Activated naive CD8-positive, alpha-beta T cell treated with anti-CD3 and anti-CD28 coated beads for 36 hours (primary cell): ENCODE data around the gene CRMP1. TPM values are rescaled to one million over a fixed set of nuclear protein-coding genes. Genes with fewer than 3 reads are reported as not detected.

Experiments
- DNase-seq: peaks from one replicate; pipeline ENCODE4 v3.0.0; 2021
- H3K27ac Mint-ChIP-seq: one replicate; pipeline ENCODE4 v1.8.0; 2022; ENCODE audit warnings: mild to moderate bottlenecking, moderate library complexity, mixed read lengths
- H3K27me3 Mint-ChIP-seq: one replicate; pipeline ENCODE4 v1.8.0; 2022; ENCODE audit warnings: mild to moderate bottlenecking, mixed read lengths
- H3K36me3 Mint-ChIP-seq: one replicate; pipeline ENCODE4 v1.8.0; 2021; ENCODE audit warnings: mild to moderate bottlenecking, mixed read lengths
- H3K4me1 Mint-ChIP-seq: one replicate; pipeline ENCODE4 v1.8.0; 2021; ENCODE audit warnings: mixed read lengths
- H3K4me3 Mint-ChIP-seq: one replicate; pipeline ENCODE4 v1.8.0; 2022; ENCODE audit warnings: mild to moderate bottlenecking, moderate library complexity, mixed read lengths
- H3K9me3 Mint-ChIP-seq: one replicate; pipeline ENCODE4 v1.8.0; 2022; ENCODE audit warnings: mixed read lengths
- total RNA-seq, 2 experiments: library from RNA; stranded (reverse); gene quantifications; one replicate each; pipeline ENCODE4 v1.2.3, GENCODE V29; 2021

The CRMP1 gene
- not detected for total RNA-seq

DNA sequence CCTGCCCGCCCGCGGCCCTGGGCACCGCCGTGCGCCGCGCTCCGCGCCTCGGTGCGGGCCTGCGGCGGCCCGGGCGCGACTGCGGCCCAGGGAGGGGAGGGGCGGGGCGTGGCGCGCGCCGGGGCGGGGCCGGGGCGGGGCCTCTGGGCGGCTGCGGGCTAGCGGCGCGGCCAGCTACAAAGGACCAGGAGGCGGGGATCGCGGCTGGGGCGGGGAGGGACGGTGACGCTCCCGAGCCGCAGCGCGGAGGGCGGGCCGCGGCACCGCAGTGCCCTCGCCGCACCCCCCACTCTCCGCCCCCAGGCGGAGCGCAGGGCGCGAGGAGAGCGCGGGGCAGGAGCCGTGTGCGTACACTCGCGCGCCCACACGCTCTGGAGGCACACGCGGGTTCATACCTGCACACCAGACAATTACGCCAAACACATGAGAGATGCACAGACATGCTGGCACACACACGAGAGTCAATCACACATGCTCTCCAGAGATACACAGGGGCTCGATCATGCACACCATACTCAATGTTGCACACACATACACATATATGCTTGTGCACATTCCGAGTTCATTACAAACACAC is at the start of gene CRMP1:
Gene CRMP1, minus strand, starts transcription at position 83 of the 577 bp plus-strand sequence. CDS start 117 bp downstream, outside the sequence.
- Mint-ChIP-seq H3K4me3 (no peak within 1 kb of the TSS), H3K4me1 (peaks cover 4% of the 10 kb centered on the region), H3K9me3 (no peaks in the 10 kb centered on the region), H3K27ac (no peak within 1 kb of the TSS), H3K36me3 (no peaks in the 10 kb centered on the region), H3K27me3 (peaks cover 59% of the 10 kb centered on the region)
- DNase-seq, result no peak

DNA sequence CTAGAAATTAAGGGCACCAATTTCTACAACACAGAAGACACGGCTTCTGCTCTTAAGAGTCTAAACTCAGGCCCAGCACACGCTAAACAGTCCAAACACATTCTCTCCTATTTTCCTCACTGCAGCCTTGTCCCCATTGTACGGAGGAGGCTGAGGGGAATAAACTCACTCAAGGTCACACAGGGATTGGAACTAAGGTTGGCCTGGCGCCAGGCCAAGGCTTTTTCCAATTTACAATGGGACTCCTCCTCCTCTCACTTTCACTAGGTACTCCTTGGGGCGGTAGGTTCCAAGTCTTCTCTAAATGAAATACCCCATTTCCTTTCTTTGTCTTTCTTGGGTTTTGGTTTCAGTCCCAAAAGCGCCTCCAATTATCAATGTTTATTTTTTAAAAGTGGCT is 48.7 kb upstream of the CRMP1 start:
- Mint-ChIP-seq H3K36me3 (no peaks in the 10 kb centered on the region), H3K4me3 (no peak overlapping the region), H3K4me1 (peaks cover 2% of the 10 kb centered on the region), H3K9me3 (peaks cover 5% of the 10 kb centered on the region), H3K27me3 (peaks cover 11% of the 10 kb centered on the region), H3K27ac (no peak overlapping the region)
- no peak for DNase-seq

DNA sequence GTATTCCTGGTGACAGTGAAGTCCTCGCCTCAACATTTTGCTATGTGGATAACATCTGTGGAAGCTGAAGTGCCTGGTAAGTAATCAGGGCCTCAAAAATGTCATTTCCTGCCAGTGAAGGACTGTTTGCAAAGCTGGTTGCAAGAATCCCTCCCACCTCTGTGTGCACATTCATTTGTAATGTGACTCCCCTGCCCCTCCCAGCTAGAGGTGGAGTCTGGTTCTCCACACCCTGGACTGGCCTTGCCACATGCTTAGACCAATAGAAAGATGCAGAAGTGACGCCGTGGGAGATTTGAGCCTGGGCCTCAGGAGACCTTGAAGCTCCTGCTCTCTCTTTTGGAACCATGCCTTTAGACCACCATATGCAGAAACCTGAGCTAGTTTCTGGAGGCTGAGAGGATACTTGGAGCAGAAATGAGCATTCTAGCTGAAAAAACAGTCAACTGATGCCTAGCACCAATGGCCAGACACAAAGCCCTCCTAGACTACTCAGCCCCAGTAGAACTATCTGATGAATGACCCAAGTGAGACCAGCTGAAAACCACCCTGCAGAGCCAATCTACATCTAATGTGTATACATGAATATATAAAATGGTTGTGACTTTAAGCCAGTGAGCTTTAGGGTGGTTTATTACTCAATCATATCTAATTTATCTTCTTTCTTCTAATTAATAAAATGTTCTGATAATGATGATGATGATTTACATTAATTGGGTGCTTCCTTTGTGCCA is 47.8 kb upstream of the CRMP1 start:
- peaks cover 3% of the 10 kb centered on the region for H3K9me3 Mint-ChIP-seq
- peaks cover 2% of the 10 kb centered on the region for H3K4me1 Mint-ChIP-seq
- no peaks in the 10 kb centered on the region for H3K36me3 Mint-ChIP-seq
- no peak for DNase-seq
- peaks cover 11% of the 10 kb centered on the region for H3K27me3 Mint-ChIP-seq
- no peak overlapping the region for H3K4me3 Mint-ChIP-seq
- no peak overlapping the region for H3K27ac Mint-ChIP-seq

DNA sequence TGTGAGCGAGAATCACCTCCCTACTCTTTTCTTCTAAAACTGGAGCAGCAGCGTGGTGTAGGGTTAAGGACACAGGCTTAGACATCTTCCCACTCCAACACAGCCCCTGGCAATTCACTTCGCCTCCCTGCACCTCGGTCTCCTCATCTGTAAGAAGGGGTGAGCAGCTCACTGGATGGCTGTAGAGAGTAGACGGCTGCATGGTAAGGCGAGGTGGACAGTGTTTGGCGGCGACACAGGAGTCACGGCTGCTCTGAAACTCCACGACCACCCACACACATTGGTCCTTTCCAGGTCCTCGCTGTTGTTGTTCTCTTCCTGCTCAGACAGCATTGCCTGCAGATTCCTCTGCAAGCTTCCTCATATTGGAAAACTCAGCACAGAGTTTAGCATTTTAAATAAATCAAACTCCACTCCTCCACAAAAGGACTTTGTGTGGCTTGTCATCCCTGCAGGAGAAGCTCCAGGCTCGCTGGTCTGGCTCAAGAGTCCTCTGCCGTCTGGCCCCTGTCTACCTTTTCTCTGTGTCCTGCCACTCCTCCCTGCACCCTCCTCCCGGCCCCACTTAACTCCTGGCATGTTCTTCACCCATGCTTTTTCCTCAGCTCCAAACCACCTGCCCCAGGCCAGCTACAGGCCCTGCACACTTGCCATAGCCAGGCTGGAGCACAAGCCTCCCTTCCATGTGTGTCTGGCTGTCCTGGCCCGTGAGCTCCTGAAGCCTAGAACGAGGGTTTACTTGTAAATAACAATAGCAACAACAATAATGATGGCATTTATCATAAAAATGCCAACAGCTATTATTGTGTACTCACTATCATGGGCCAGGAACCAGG is 41.3 kb upstream of the CRMP1 start:
- peaks cover 17% of the 10 kb centered on the region for H3K27me3 Mint-ChIP-seq
- H3K4me1 Mint-ChIP-seq, result no peaks in the 10 kb centered on the region
- H3K27ac Mint-ChIP-seq, result no peak overlapping the region
- no peaks in the 10 kb centered on the region for H3K36me3 Mint-ChIP-seq
- DNase-seq, result no peak
- no peaks in the 10 kb centered on the region for H3K9me3 Mint-ChIP-seq
- no peak overlapping the region for H3K4me3 Mint-ChIP-seq

DNA sequence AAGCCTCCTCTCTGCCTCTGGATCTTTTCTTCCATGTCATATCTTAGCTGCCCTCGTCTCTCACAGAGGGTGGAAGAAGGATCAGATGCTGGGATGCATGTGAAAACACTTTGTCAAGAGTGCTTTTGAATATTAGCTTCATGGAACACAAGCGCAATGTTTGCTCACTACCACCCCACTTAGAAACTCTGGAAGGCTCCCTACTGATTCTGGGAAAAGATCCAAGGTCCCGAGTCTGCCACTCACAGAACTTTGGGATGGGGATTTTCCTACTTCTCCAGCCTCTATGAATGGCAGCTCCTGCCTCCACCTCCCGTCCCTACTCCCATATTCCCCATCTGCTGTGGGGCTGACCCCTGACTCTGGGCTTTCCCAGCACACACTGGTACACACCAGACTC is 40.2 kb upstream of the CRMP1 start:
- Mint-ChIP-seq H3K4me3 (no peak overlapping the region), H3K9me3 (no peaks in the 10 kb centered on the region), H3K27ac (no peak overlapping the region), H3K27me3 (peaks cover 17% of the 10 kb centered on the region), H3K4me1 (no peaks in the 10 kb centered on the region), H3K36me3 (no peaks in the 10 kb centered on the region)
- no peak for DNase-seq

DNA sequence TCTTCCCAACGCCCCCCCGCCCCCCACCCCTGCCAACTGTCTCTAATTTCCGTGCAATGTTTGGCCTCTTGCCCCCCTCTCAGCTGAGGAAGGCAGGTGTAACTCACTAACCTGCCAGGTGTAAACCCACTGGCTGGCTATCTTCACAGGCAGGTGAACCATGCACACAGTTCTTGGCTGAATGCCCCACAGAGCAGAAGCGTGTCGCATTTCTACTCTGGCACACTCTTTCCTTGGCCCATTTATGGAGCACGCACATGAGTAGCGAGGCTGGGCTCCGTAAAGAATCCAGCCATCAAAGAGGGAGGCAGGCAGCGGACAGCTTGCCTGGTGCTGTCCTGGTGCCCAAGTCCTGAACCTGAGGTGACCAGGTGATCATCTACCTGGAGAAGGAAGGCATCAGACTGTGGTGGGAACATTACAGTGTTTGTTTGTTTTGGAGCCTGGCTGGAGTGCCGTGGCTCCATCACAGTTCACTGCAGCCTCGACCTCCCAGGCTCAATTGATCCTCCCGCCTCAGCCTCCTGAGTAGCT is 39.2 kb upstream of the CRMP1 start:
- H3K36me3 Mint-ChIP-seq, result no peaks in the 10 kb centered on the region
- H3K27ac Mint-ChIP-seq, result no peak overlapping the region
- peaks cover 17% of the 10 kb centered on the region for H3K27me3 Mint-ChIP-seq
- no peak for DNase-seq
- no peaks in the 10 kb centered on the region for H3K4me1 Mint-ChIP-seq
- no peak overlapping the region for H3K4me3 Mint-ChIP-seq
- H3K9me3 Mint-ChIP-seq, result no peaks in the 10 kb centered on the region

DNA sequence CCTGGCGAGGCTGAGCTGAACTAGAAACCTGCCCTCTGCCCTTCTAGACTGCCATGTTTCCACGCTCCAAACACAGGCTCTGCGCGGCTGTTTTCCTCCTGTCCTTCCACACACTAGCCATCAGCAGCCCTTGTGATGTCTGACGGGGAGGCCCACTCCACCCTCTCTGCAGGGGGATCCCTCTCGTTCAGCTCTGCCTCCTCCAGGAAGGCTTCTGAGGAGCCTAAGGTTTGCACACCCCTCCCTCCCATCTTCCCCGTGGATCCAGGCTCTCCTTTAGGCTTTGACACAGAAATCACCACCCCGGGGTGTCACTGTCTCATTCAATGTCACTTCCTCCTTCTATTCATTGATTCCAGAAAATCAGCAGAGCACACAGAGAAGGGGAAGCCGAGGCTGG is 38.6 kb upstream of the CRMP1 start:
- no peak overlapping the region for H3K27ac Mint-ChIP-seq
- no peaks in the 10 kb centered on the region for H3K36me3 Mint-ChIP-seq
- H3K27me3 Mint-ChIP-seq, result peaks cover 17% of the 10 kb centered on the region
- no peak for DNase-seq
- no peaks in the 10 kb centered on the region for H3K4me1 Mint-ChIP-seq
- no peak overlapping the region for H3K4me3 Mint-ChIP-seq
- H3K9me3 Mint-ChIP-seq, result no peaks in the 10 kb centered on the region

DNA sequence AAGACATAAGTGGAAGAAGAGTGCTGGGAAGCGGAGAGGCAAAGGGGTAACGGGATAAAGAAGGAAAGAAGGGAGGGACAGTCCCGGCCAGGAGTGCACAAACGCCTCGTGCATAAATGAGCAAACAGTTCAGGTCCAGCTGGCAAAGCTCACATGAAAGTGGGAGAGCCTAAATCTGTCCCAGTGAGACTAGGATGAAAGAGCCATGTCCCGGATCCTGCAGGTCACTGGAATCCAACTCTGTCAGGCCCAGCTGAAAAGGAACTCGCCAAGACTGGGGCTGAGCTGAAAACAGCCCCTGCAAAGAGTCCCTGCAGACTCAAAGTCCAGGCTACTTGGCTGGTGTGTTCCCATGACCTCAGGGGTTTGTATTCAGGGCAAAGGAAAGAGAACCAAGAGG is 38.0 kb upstream of the CRMP1 start:
- Mint-ChIP-seq H3K27me3 (peaks cover 17% of the 10 kb centered on the region), H3K36me3 (no peaks in the 10 kb centered on the region), H3K9me3 (no peaks in the 10 kb centered on the region), H3K4me3 (no peak overlapping the region), H3K27ac (no peak overlapping the region), H3K4me1 (no peaks in the 10 kb centered on the region)
- no peak for DNase-seq

DNA sequence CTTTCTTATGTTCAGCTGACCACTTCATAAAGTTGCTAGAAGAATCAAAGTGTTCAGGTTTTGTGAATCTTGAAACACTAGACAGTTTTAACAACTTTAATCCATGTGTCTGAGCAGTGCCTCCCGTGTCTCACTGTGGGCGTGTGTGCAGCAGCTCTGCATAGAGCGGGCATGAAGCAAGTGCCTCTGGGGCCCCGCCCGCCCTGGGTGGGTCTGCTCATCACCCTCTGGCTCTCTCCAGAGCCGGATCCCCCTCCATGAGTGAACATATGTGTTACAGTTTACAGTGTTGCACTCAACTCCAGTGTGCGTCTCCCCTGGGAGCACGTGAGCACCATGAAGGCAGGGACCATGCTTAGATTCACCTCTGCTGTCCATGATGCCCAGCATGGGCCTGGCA is 37.6 kb upstream of the CRMP1 start:
- H3K27me3 Mint-ChIP-seq, result peaks cover 17% of the 10 kb centered on the region
- DNase-seq, result no peak
- no peak overlapping the region for H3K27ac Mint-ChIP-seq
- no peaks in the 10 kb centered on the region for H3K36me3 Mint-ChIP-seq
- H3K4me3 Mint-ChIP-seq, result no peak overlapping the region
- no peaks in the 10 kb centered on the region for H3K9me3 Mint-ChIP-seq
- H3K4me1 Mint-ChIP-seq, result no peaks in the 10 kb centered on the region

DNA sequence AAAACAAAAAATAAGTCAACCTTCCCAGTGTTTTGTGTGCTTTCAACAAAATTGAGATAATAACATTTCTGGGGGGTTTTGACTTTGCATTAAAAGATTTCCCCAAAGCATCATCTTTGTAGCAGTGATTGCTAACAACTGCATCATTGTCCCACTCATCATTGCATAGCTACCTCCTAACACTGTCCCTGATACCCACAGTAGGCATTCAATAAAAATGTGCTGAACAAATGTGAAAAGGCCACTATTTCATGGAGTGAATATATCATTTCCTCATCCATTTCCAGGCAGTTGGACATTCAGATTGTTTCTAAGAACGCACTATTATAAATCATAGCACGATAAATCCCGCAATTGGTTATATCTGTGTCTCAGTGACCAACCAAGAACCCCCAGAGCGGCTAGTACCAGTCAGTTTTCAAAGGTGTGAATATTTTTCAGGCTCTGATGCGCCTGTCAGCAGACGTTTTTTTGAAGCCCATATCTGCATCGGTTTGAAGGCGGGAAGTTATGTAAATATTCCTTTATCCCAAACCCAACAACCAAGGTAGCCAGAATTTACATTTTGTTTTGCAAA is 36.0 kb upstream of the CRMP1 start:
- Mint-ChIP-seq H3K9me3 (no peaks in the 10 kb centered on the region), H3K27ac (no peak overlapping the region), H3K4me3 (no peak overlapping the region), H3K4me1 (no peaks in the 10 kb centered on the region), H3K36me3 (no peaks in the 10 kb centered on the region), H3K27me3 (peaks cover 17% of the 10 kb centered on the region)
- no peak for DNase-seq

DNA sequence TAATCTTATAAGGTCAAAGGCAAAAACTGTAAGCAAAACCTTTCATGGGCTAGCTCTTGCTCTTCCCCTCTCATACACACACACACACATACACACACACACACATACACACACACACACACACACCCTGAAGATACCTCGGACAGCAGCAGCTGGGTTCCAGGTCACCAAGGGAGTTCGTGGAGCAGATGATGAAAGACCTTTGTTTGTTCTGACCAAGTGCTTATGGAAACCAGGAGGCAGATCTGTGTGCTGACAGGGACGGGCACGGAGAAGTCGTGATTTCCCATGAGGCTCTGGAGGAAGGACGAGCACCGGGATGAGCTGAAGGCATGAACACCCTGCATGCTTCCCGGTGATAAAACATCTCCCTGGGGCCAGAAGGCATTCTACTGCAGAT is 35.4 kb upstream of the CRMP1 start:
- H3K9me3 Mint-ChIP-seq, result no peaks in the 10 kb centered on the region
- H3K36me3 Mint-ChIP-seq, result no peaks in the 10 kb centered on the region
- H3K27ac Mint-ChIP-seq, result no peak overlapping the region
- no peak for DNase-seq
- peaks cover 14% of the 10 kb centered on the region for H3K27me3 Mint-ChIP-seq
- H3K4me3 Mint-ChIP-seq, result no peak overlapping the region
- H3K4me1 Mint-ChIP-seq, result no peaks in the 10 kb centered on the region

DNA sequence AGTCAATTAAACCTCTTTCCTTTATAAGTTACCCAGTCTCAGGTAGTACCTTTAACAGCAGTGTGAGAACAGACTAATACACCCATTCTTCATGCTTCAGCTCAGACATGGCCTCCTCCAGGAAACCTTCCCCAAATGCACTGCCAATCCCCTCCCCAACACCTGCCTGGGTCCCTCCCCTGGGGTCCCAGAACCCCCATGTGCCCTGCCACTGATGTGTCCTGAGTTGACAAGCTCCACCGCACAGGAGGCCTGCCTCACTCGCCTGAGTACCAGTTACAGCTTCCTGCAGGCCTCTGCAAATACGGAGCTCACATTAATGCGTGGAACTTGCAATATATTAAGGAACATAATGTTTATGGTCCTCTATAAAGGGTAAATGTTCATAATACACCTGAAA is 34.9 kb upstream of the CRMP1 start:
- peaks cover 13% of the 10 kb centered on the region for H3K27me3 Mint-ChIP-seq
- H3K4me1 Mint-ChIP-seq, result no peaks in the 10 kb centered on the region
- H3K27ac Mint-ChIP-seq, result no peak overlapping the region
- H3K4me3 Mint-ChIP-seq, result no peak overlapping the region
- no peaks in the 10 kb centered on the region for H3K36me3 Mint-ChIP-seq
- no peak for DNase-seq
- H3K9me3 Mint-ChIP-seq, result no peaks in the 10 kb centered on the region

DNA sequence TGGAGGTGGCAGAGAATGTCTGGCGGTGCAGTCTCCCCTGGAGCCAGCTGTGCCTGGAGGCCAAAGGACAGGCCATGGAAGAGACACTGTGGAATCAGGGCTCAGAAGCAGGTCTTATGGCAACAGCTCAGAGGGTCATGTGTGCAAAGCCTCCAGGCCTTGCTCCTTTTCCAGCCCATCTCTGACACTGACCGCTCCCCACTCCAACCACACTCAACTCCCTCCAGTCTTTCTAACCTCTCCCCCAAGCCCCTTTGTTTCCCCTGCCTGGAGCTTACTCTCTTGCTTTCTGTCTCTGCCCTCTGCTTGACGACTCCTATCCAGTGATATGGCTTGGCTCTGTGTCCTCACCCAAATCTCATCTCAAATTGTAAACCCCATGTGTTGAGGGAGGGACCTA is 34.2 kb upstream of the CRMP1 start:
- H3K4me3 Mint-ChIP-seq, result no peak overlapping the region
- no peaks in the 10 kb centered on the region for H3K36me3 Mint-ChIP-seq
- no peak overlapping the region for H3K27ac Mint-ChIP-seq
- H3K9me3 Mint-ChIP-seq, result no peaks in the 10 kb centered on the region
- H3K27me3 Mint-ChIP-seq, result peaks cover 13% of the 10 kb centered on the region
- H3K4me1 Mint-ChIP-seq, result no peaks in the 10 kb centered on the region
- DNase-seq, result no peak

DNA sequence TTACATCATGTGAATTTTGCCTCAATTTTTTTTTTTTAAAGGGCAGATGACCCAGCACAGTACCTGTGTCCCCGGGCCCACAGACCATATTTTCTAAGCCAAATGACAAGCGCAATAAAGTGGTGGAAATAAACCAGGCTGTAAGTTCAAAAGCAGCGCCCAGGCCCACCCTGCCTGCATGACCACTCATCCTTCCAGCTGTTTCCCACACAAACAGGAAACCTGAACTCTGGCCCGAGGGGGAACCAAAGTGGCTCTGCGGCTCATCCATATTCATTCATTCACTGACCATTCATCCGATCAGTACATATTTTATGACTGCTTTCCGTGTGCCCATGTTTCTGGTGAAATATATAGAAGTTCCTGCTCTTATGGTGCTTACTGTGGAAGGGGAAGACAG is 33.7 kb upstream of the CRMP1 start:
- Mint-ChIP-seq H3K4me3 (no peak overlapping the region), H3K4me1 (no peaks in the 10 kb centered on the region), H3K27me3 (peaks cover 13% of the 10 kb centered on the region), H3K27ac (no peak overlapping the region), H3K36me3 (no peaks in the 10 kb centered on the region), H3K9me3 (no peaks in the 10 kb centered on the region)
- no peak for DNase-seq
